Amniotic epithelial cell (primary cell): ENCODE measurements around the gene PWP1.

Experiments used
- DNase-seq: peaks from one replicate; pipeline ENCODE4 v3.0.0-alpha.2; 2010; ENCODE audit warnings: low read depth

Gene PWP1

GRCh38 chr12:107685360-107686248 lies at the start of gene PWP1:
TSS of gene PWP1 (plus strand) at chr12:107685799. CDS start at chr12:107685900, 101 bp downstream.
- peak; percentile 89 for DNase-seq

- no peak for DNase-seq
Observed at GRCh38 chr12:107641154-107641553, 44.4 kb upstream of the PWP1 start.

GRCh38 chr12:107642240-107642639 lies 43.4 kb upstream of the PWP1 start:
- no peak for DNase-seq

GRCh38 chr12:107645630-107646333 lies 39.8 kb upstream of the PWP1 start:
- DNase-seq, result peak; percentile 13

GRCh38 chr12:107646436-107646835 lies 39.2 kb upstream of the PWP1 start:
- DNase-seq, result no peak

- peak; percentile 82 for DNase-seq
Observed at GRCh38 chr12:107649661-107650061, 35.9 kb upstream of the PWP1 start.

GRCh38 chr12:107650977-107651376 lies 34.6 kb upstream of the PWP1 start:
- DNase-seq, result no peak

GRCh38 chr12:107651571-107652449 lies 33.8 kb upstream of the PWP1 start:
- DNase-seq, result no peak

GRCh38 chr12:107653519-107653918 lies 32.1 kb upstream of the PWP1 start:
- DNase-seq, result no peak

GRCh38 chr12:107654873-107655272 lies 30.7 kb upstream of the PWP1 start:
- DNase-seq, result peak; percentile 11

- no peak for DNase-seq
Observed at GRCh38 chr12:107655281-107656065, 30.1 kb upstream of the PWP1 start.

- DNase-seq, result no peak
Observed at GRCh38 chr12:107656302-107656701, 29.3 kb upstream of the PWP1 start.

GRCh38 chr12:107657133-107657532 lies 28.5 kb upstream of the PWP1 start:
- no peak for DNase-seq

GRCh38 chr12:107657621-107658020 lies 28.0 kb upstream of the PWP1 start:
- DNase-seq, result no peak

- DNase-seq, result no peak
Observed at GRCh38 chr12:107660235-107660634, 25.4 kb upstream of the PWP1 start.

GRCh38 chr12:107660861-107661415 lies 24.7 kb upstream of the PWP1 start:
- no peak for DNase-seq

- DNase-seq, result no peak
Observed at GRCh38 chr12:107661830-107662229, 23.8 kb upstream of the PWP1 start.

GRCh38 chr12:107662484-107662883 lies 23.1 kb upstream of the PWP1 start:
- DNase-seq, result no peak

GRCh38 chr12:107663277-107663676 lies 22.3 kb upstream of the PWP1 start:
- no peak for DNase-seq

- no peak for DNase-seq
Observed at GRCh38 chr12:107666009-107666408, 19.6 kb upstream of the PWP1 start.

- no peak for DNase-seq
Observed at GRCh38 chr12:107667464-107667863, 18.1 kb upstream of the PWP1 start.
